C1 segment of cervical spinal cord (tissue), 14 donors: ENCODE measurements around the gene AGXT2.
"Not testable (repeated sequence)": the region's sequence is repeated elsewhere in the genome, so short reads cannot be mapped to it uniquely, and the experiment has no call there.

Experiments used
- DNase-seq, 14 donors: peaks; one replicate each; lab custom pipeline; 2025; lab: John Stamatoyannopoulos, UW

Gene AGXT2

DNA sequence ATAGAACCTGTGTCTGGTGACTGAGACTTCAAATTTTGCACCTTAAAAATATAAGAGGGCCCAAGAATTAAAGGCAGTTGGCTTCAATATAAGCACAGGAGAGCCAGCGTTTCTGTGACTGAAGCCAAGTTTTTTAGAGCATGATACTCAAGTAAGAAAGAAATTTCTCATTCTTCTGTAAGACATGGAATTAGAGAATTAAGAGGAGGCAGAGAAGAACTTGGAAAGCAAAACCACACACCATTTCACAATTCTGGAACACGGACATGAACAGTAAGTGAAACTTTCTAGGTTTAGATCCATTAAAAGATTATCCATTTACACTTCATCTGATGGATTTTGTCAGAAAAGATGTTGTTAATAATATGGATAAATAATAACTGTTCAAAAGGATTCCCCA is 8.9 kb upstream of the AGXT2 start:
- DNase-seq = no peak

DNA sequence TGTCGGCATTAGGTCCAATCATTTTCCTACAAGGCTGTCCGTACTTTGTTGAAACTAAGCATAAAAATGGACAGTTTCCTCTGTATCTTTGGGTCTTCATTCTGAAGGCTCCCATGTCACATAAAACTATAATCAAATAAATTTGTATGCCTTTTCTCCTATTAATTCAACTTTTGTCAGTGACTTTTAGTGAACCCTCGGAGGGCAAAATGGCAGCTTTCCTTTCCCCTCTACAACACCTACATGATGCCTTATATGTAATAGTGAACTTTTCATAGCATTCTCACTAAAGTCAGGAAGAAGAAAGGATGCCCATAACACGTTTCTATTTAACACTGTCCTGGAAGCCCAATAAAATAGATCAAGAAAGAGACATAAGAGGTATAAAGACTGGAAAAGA is 5.1 kb upstream of the AGXT2 start:
- DNase-seq = no peak

DNA sequence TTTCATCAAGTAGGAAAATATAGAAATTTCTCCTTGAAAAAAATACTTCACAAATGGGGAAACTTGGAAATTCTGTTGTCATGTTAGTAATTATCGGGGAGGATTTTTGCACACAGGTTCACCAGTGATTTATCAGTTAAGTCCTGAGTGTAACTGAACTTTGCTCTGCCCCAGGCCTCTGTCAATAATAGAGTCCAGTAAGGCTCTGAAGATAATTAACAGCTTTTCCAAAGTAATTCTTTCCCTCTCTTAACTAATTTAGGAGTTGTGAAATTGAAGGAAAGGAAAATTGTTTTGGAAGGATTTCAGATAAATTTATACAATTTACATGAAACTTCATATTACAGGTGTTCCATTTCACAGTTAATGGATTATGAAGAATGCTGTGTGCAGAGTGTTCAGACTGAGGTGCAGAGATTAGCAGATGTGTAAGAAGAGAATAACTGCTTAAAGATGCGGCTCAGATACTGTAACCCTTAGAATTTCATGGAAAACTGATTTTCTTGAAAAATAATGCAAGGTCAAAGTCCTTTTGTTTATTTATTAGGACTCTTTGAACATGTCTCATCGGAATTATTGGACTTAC is 2.9 kb upstream of the AGXT2 start:
- DNase-seq = no peak

DNA sequence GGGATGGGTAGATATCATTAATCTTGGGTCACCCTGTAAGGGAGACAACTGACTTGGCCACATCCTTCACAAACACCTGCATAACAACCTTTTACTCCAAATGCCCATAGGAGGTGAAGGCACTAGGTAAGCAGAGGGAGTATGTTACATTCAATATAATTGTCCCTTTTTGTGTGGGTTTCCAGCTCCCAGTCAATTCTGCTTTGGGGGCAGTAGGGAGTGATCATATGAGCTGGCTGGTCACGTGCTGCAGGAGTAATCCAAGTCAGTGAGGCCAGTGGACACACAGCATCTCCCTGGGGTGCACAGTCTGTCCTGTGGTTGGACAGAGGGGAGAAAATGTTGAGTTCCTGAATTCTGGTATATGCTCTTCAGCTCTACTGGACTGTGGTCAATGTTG is 1.2 kb upstream of the AGXT2 start:
- no peak for DNase-seq

DNA sequence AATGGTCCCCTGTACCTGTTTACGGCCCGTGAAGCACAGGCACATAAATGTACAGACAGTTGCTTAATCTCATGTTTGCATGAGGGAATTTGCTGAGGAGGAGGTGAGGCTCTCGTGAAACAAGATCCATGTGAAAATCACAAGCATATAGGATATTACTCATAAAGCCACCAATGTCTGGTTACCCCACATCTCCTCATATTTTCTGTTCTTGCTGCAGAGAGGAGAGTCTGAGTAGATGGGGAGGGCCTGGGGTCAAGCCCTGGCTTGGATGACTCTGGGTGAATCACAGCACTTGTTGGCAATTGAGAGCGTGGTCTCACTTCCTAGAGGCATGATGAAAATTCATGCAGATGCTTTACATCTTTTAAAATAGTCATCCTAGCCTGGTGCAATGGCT is 975 bp downstream of the AGXT2 start:
- no peak for DNase-seq

DNA sequence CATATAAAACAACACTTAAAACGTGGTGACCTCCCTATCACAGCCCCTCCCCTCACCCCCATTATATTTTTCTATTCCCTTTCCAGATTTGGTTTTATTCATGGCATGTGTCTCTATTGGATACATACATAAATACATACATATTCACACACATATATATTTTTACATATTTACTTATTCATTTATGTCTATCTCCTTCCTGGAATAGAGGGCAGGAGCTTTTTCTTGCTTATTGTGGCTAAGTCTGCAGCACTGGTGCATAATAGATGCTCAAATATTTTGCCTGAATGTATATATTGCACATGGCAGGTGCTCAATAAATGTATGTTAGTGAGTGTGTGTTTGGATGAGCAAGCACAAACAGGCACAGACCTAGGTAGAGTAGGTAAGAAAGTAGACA is 2.5 kb downstream of the AGXT2 start:
- no peak for DNase-seq

DNA sequence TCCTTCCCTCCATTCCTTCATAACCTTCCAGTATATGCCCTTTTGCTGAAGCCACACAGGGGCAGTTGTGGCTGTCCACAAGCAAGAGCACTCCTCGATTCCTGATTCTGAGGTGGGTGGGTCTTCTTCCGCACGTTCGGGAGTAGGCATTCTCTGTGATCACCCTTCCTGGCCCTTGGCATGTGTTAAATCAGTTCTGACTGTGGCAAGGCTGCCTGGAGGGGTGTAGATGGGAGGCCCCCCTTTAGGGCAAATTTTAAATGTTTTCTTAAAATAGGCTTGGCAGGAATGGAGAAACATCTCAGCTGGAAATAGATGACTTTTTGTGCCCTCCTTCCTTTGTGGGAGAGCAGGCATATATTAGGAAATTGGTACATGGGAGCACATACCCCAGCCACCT is 3.1 kb downstream of the AGXT2 start:
- DNase-seq = no peak

DNA sequence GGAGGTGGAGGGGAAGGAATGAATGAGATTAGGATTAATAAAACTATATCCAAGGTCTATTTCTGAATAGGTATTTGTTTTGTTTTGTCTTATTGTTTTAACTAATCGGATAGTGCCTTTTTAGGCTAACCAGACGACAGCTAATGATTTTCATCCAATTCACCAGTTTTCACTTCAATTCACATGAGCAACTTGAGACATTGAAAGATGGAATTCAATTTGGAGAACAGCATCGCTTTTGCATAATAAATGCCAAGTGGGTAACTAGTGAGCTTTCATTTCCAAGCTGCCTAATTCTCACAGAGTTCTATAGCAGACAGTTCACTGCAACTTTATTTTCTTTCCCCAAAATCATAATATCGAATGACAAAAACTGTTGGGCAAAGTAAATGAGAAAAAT is 5.0 kb downstream of the AGXT2 start:
- no peak for DNase-seq

DNA sequence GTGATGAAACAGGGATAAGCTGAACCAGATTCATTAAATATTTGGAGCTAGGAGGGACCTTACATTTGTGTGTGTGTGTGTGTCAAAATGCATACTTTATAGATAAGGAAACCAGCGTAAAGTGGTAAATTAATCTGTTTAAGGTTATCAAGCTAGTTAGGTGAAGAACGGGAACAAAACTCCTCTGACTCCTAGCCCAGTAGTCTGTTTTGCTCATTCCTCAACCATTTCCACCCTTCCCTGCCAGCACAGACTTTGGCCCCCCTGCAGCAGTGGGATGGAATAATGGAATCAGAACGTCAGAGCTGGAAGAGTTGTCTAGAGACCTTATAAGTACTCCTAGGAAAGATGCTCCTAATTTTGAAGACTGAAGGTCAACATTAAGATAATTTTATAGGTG is 6.5 kb downstream of the AGXT2 start:
- no peak for DNase-seq

DNA sequence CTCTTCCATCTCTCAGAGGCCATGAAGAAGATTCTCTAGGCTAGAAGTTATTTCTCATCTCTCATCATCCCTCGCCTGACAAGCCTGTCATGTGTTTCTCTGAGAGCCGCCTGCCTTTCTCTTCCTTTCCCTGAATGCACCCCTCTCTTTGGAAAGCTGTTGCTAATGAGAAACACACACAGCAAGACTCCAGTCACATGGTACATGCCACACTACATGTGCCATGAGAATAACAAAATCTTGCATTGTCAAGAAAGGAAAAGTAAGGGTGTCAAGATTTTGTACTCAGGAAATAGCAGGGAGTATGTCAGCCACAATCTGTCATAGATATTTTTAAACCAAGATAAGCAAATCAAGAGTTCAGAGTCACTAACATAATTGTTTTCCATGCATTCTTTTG is 8.9 kb downstream of the AGXT2 start:
- DNase-seq = no peak

DNA sequence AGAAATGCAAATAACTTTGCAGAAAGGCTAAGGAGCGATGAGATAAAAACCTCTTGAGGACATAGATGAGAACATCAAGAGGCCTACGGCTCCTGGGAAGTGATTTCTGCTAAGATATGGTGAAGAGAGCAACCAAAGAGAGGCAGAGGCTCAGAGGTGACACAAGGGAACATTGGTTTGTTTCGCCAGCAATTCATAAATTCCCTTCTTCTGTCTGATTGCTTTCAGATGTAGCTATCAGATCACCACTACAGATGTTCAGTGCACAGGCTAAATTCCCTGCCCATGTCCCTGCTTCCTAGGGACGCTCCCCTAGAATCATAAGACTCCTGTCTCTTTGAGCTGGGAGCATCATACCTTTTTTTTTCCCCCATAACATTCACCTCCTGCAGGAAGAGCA is 11.2 kb downstream of the AGXT2 start:
- no peak for DNase-seq

DNA sequence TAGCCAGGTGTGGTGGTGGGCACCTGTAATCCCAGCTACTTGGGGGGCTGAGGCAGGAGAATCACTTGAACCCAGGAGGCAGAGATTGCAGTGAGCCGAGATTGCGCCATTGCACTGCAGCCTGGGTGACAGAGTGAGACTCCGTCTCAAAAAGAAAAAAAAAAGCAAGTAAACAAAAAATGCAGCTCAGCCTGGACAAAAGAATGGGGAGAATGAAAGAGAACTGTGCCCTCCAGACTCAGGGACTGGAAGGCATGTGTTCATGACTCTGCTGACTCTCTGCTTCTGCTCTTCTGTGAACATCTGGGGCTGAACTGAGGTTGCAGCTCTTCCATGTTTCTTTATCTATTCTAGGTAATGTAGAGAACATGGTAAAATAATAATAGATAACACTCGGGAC is 11.8 kb downstream of the AGXT2 start:
- DNase-seq = not testable (repeated sequence)

DNA sequence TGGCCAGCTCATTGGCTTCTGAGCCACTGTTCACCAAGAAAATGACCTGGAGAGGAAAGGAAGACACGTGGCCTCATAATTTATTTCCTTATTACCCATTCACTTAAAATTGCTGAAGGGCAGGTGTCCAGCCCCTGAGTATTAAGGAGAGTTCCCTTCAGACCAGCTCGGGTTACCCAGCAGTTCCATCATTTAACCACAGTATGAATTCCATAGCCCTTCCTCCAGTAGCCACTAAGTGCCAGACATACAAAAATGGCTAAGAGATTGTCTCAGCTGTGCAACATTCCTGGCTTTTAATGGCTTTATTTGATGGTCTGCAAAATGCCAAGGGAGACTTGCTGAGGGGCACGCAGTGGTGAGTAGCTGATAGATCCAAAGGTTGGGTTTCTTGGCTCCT is 12.5 kb downstream of the AGXT2 start:
- no peak for DNase-seq

DNA sequence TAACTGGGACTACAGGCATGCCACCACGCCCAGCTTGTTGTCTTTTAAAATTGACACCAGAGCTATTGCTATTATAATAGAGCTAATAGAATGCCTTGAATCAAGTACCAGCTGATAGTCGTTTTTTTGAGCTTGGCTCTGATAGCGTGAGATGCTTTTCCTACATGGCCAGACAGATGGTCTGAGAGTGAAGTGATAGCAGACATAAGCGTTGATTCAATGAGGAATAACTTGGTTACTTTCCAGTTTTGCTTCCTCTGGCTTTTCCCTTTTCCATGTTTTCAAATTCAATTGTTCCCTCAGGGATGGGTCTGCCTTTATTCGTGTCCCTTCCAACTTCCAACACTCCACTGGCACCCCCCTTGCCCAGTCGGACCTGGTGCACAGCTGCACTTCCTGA is 15.4 kb downstream of the AGXT2 start:
- DNase-seq = no peak

DNA sequence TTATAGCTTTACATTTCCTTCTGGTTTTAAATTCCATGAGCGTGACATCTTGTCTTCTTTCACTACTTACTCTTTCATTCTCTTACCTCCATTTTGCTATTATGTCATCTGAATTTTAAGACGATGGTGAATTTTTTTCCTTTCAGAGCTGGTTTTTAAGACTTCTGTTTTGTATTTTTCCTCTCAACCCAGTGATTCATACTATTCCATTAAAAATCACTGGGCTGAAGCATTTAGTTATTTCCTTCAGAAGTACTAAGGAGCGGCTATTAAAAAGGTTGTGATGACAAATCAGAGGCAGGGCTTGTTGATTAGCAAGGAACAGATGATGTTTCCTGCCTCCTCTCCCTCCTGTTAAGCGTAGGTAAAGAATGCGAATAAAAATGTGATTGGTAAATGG is 16.5 kb downstream of the AGXT2 start:
- no peak for DNase-seq

DNA sequence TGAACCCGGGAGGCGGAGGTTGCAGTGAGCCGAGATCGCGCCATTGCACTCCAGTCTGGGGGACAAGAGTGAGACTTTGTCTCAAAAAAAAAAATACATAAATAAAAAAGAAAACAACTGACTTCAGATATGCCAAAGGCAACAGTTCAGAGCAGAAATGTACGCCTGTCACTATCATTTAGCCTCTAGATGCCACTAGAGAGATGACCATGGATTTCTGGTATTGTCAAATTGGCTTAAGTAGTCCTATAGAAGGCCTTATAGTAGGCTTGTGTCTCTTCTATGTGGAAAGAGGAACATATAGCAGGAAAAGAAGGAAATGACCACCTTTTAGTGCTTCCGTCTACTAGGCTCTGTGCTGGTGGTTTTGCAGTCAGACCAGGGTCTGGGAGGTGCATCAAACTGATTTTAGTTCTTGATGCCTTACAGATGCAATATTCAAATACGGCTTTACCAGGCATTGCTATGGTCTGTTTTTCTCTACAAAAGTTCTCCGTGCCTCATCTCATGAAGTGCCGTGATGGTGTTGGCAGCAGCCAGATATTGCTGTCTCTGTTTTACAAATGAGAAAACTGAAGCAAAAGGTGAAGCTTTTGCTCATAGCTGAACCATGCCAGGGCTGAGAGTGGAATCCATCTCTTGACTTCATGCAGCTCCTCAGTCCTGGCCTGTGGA is 17.2 kb downstream of the AGXT2 start:
- no peak for DNase-seq

DNA sequence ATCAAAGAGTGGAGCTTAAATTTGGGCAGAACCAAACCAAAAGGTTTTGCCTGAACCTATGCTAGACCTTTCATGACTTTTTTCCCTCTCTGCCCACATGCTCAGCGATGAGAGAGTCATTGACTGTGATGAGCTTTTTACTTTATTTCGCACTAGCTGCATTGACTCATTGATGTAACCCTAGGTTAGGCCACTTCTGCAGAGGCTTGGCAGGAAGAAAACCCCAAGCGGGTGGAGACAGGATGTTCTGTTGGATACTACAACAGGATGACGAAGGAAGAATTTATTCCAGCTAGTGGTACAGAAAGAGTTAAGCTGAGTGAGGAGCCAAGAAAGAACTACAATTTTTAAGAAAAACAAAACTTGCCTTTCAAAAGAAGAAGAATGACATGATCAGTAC is 18.4 kb downstream of the AGXT2 start:
- no peak for DNase-seq

DNA sequence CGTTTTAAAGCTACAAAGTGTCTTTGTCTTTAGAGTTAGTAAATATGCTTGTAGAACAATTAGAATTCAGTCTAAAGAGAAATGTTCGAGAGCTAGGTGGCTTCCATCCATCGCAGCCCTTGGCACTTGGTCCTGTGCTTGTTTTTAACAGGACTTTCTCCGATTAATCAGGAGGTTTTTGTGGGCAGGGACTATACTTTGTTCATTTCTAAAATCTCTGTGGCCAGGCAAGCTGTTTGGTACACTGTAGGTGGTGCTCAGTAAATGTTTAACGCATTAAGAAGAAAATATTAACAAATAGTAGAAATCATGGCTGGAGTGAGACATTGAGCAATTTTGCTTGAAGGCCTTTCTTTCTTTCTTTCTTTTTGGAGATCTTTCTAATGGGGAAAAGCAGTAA is 20.8 kb downstream of the AGXT2 start:
- no peak for DNase-seq

DNA sequence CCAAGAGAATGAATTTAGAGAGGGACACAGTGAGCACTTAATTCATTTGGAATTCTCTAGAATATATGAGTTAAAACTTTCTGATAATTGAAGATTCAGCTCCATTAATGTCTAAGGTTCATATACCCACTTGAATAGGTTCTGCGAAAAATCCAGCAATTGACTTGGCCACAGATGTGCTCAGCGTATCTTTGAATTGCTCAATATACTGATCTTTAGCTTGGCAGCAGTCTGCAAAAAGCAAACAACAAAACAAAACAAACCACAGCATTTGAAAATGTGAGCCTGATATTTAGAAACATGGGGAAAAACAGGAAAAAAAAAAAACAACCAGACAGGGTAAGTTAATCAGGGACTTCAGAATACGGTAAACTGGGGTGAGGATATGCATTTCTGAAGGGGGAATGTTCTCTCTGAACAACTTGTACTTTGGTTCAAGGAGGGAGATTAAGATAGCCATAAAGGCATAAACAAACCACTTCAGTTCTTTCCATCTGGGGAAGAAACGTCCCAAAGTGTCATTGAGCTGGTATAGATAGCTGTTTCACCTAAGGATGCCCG is 21.4 kb downstream of the AGXT2 start:
- no peak for DNase-seq

DNA sequence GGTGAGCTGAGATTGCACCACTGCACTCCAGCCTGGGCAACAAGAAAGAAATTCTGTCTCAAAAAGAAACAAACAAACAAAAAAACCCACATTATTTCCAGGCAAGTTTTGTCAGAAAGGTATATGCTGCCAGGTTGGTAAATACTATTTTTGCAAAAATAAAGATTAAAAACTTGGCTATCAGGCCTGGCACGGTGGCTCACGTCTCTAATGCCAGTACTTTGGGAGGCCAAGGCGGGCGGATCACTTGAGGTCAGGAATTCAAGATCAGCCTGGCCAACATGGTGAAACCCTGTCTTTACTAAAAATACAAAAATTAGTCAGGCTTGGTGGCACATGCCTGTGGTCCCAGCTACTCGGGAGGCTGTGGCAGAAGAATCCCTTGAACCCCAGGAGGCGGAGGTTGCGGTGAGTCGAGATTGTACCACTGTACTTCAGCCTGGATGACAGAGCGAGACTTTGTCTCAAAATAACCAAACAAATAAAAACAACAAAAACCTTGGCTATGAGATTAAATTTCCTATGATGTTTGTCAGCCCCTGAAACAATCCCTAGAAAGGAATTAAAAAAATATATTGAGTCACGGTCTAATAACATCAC is 22.7 kb downstream of the AGXT2 start:
- no peak for DNase-seq

DNA sequence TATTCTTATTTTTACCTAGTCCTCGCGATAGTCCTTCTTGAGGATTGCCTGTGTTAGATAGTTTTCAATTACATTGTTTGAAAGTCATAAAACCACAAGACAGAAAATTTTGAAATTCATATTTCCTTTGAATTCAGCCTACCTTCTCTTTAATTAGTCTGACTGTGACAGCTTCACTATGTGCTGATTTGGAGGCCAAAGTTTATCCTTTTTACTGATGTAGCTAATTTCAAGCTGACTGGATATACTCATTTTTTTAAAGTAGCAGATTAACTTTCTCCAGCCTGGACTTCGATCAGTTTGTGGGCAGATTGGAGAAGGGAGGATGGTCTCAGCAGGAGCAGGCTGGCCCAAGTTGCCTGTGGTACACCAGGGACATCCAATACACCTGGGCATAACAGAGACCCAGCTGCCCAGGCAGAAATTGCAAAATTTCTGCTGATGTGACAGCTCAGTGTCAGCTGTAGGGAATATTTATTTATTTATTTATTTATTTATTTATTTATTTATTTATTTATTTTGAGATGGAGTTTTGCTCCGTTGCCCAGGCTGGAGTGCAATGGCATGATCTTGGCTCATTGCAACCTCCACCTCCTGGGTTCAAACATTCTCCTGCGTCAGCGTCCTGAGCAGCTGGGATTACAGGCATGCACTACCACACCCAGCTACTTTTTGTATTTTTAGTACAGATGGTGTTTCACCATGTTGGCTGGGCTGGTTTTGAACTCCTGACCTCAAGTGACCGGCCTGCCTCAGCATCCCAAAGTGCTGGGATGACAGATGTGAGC is 24.2 kb downstream of the AGXT2 start:
- DNase-seq = no peak
